ENCODE data around the gene PIK3C3.
A peak's percentile ranks its signal among the peaks of the same experiment; 100 is the strongest.

Gene PIK3C3

GRCh38 chr18:41954827-41955613, at the start of gene PIK3C3:
Gene PIK3C3 (plus strand): TSS chr18:41955234. CDS start chr18:41955292, 58 bp downstream.
- DNase-seq = peak; percentile 94 to 96

GRCh38 chr18:41905786-41906527, 49.1 kb upstream of the PIK3C3 start:
- DNase-seq = no peak

GRCh38 chr18:41906528-41907146, 48.4 kb upstream of the PIK3C3 start:
- DNase-seq = peak; percentile 41 to 52

- no peak for DNase-seq
Observed at GRCh38 chr18:41917181-41917580, 37.9 kb upstream of the PIK3C3 start.

GRCh38 chr18:41921770-41922169, 33.3 kb upstream of the PIK3C3 start:
- no peak for DNase-seq

- DNase-seq = no peak
Observed at GRCh38 chr18:41922176-41922575, 32.9 kb upstream of the PIK3C3 start.

- no peak for DNase-seq
Observed at GRCh38 chr18:41922841-41923240, 32.2 kb upstream of the PIK3C3 start.

GRCh38 chr18:41923446-41923845, 31.6 kb upstream of the PIK3C3 start:
- peak in 1 of 2 experiments; percentile 19 for DNase-seq

GRCh38 chr18:41928581-41928980, 26.5 kb upstream of the PIK3C3 start:
- DNase-seq = no peak

- no peak for DNase-seq
Observed at GRCh38 chr18:41932899-41933298, 22.1 kb upstream of the PIK3C3 start.

GRCh38 chr18:41933778-41934177, 21.3 kb upstream of the PIK3C3 start:
- no peak for DNase-seq

- peak in 1 of 2 experiments; percentile 7 for DNase-seq
Observed at GRCh38 chr18:41936471-41937134, 18.4 kb upstream of the PIK3C3 start.

GRCh38 chr18:41938445-41938844, 16.6 kb upstream of the PIK3C3 start:
- DNase-seq = peak in 1 of 2 experiments; percentile 5

- no peak for DNase-seq
Observed at GRCh38 chr18:41939326-41939725, 15.7 kb upstream of the PIK3C3 start.

- no peak for DNase-seq
Observed at GRCh38 chr18:41940506-41941215, 14.4 kb upstream of the PIK3C3 start.

GRCh38 chr18:41942254-41942653, 12.8 kb upstream of the PIK3C3 start:
- DNase-seq = no peak

- DNase-seq = no peak
Observed at GRCh38 chr18:41948544-41949110, 6.4 kb upstream of the PIK3C3 start.

GRCh38 chr18:41949206-41949920, 5.7 kb upstream of the PIK3C3 start:
- DNase-seq = no peak

GRCh38 chr18:41955688-41956087, 654 bp downstream of the PIK3C3 start:
- peak; percentile 19 to 26 for DNase-seq

GRCh38 chr18:41959045-41959444, 4.0 kb downstream of the PIK3C3 start:
- no peak for DNase-seq

- DNase-seq = no peak
Observed at GRCh38 chr18:41965634-41966255, 10.7 kb downstream of the PIK3C3 start.

Data from Kasumi-1 (cell line).